Right lobe of liver (tissue), 6 donors: ENCODE measurements around the gene SLC38A1. TPM values are rescaled to one million over a fixed set of nuclear protein-coding genes. Genes with fewer than 3 reads are reported as not detected.

ENCODE experiments used
- ATAC-seq, 4 donors: fragments of 200-7000 bp; cut with Tn5 transposase; one replicate each; pipeline ENCODE4 v1.9.1; 2020; ENCODE audit warnings: mild to moderate bottlenecking in 4 of 4, moderate library complexity in 4 of 4
- DNase-seq, 3 donors: peaks; one replicate each; pipeline ENCODE4 v3.0.0-alpha.2; 2020
- H3K27ac ChIP-seq, 3 donors: fragments of 200-600 bp; one replicate each; pipeline ENCODE4 v1.8.0; 2022
- H3K27me3 ChIP-seq, 2 donors: fragments of 200-600 bp; one replicate each; pipeline ENCODE4 v1.8.0; 2022
- H3K36me3 ChIP-seq, 4 donors: fragments of 200-600 bp; sonication (generic) in 1 of 4; one replicate each; pipeline versions ENCODE4 v1.5.1 to v1.8.0; 2017 to 2022; ENCODE audit warnings: control low read depth in 1 of 4
- H3K4me1 ChIP-seq, 4 donors: fragments of 200-600 bp; sonication (generic) in 1 of 4; one replicate each; pipeline versions ENCODE4 v1.5.1 to v1.8.0; 2017 to 2022; ENCODE audit warnings: control low read depth in 1 of 4
- H3K4me3 ChIP-seq, 3 donors: fragments of 200-600 bp; one replicate each; pipeline ENCODE4 v1.8.0; 2022
- H3K9me3 ChIP-seq, 4 donors: fragments of 200-600 bp; sonication (generic) in 1 of 4; one replicate each; pipeline versions ENCODE4 v1.5.1 to v1.8.0; 2017 to 2022; ENCODE audit warnings: control low read depth in 1 of 4
- POLR2A ChIP-seq: fragments of 450-650 bp; IDR thresholded peaks from one replicate; pipeline ENCODE4 v1.6.1; 2017; ENCODE audit warnings: antibody characterized with exemption, mild to moderate bottlenecking
- WGBS: methylation state at CpG from one replicate; pipeline ENCODE4 v1.1.6; 2018; ENCODE audit warnings: low coverage, low lambda C conversion rate; ENCODE audit not compliant: insufficient coverage; ENCODE audit errors: missing lambda C conversion rate; 5-methylcytosine and 5-hydroxymethylcytosine counted together
- intact Hi-C, 2 donors: fragments of 100-400 bp; cut with DNase I; formaldehyde crosslinking; loops; one replicate each; pipeline versions ENCODE4 v1.11.2 to v1.14.1; 2022
- total RNA-seq, 6 experiments: library from RNA; depleted of rRNA in 2 of 6; stranded (reverse); fragments of >200 nt in 2 of 6; fragmentation: NEBNext Ultra II Directional in 3 of 6; extraction: Animal tissue kit (Norgen Biotek cat#: 25700) in 3 of 6; gene quantifications; one replicate each; pipeline versions ENCODE4 v1.1.0 to v1.2.4, GENCODE V29; 2016 to 2023
- TF ChIP-seq, protein P1 (sequence below), 4 donors: fragments of 200-600 bp in 3 of 4; fragments of 450-650 bp in 1 of 4; IDR thresholded peaks; one replicate each; pipeline versions ENCODE4 v1.5.1 to v1.8.0; 2016 to 2022; ENCODE audit warnings: antibody characterized with exemption in 4 of 4, mild to moderate bottlenecking in 2 of 4
- donor health status: DM: no; HTN: yes; CAD: no.
- donor health status: DM: no; HTN: no; CAD: no.
- donor health status: DM: no; HTN: no; CAD: no.
- donor health status: DM: no; HTN: yes; CAD: no.
- donor health status: DM: no; HTN: yes; CAD: no.

SLC38A1 gene
- total RNA-seq, 6 experiments from 2014 or later = 7.9 to 20.7 (median 12.2) TPM

GRCh38 chr12:46174061-46174662 is 94.7 kb downstream of the SLC38A1 start:
- WGBS = 54% methylated on average over 12 of the region's 12 CpGs
- H3K36me3 ChIP-seq = no peaks in the 10 kb centered on the region
- no peak for TF ChIP-seq POLR2A
- TF ChIP-seq, protein P1, sequence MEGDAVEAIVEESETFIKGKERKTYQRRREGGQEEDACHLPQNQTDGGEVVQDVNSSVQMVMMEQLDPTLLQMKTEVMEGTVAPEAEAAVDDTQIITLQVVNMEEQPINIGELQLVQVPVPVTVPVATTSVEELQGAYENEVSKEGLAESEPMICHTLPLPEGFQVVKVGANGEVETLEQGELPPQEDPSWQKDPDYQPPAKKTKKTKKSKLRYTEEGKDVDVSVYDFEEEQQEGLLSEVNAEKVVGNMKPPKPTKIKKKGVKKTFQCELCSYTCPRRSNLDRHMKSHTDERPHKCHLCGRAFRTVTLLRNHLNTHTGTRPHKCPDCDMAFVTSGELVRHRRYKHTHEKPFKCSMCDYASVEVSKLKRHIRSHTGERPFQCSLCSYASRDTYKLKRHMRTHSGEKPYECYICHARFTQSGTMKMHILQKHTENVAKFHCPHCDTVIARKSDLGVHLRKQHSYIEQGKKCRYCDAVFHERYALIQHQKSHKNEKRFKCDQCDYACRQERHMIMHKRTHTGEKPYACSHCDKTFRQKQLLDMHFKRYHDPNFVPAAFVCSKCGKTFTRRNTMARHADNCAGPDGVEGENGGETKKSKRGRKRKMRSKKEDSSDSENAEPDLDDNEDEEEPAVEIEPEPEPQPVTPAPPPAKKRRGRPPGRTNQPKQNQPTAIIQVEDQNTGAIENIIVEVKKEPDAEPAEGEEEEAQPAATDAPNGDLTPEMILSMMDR (IDR thresholded peaks at IDR 0.05) = no peak
- intact Hi-C loops = no loop called here
- no peak overlapping the region for H3K4me3 ChIP-seq
- no peaks in the 10 kb centered on the region for H3K9me3 ChIP-seq
- H3K4me1 ChIP-seq = no peaks in the 10 kb centered on the region
- no peak overlapping the region for H3K27ac ChIP-seq
- no peaks in the 10 kb centered on the region for H3K27me3 ChIP-seq
- DNase-seq = no peak
- ATAC-seq = no peak

DNA sequence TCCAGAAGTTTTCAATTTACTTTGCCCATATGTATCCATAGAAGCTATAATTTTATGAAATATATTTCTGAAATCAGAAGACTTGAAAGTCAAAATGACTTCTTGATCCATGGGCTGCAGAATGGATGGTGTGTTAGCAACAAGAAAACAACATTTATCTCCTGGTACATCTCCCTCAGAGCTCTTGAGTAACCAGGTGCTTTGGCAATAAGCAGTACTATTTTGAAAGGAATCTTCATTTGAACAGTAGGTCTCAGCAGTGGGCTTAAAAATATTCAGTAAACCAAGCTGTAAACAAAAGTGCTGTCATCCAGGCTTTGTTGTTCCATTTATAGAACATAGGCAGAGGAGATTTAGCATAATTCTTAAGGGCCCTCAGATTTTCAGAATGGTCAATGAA is 100.4 kb downstream of the SLC38A1 start:
- TF ChIP-seq POLR2A = no peak
- TF ChIP-seq, protein P1 (IDR thresholded peaks at IDR 0.05) = no peak
- Histone ChIP-seq H3K4me1 (no peaks in the 10 kb centered on the region), H3K36me3 (no peaks in the 10 kb centered on the region), H3K4me3 (no peak overlapping the region), H3K9me3 (no peaks in the 10 kb centered on the region), H3K27ac (no peak overlapping the region), H3K27me3 (no peaks in the 10 kb centered on the region)
- DNase-seq (no peak), ATAC-seq (no peak)
- intact Hi-C loops = no loop called here

DNA sequence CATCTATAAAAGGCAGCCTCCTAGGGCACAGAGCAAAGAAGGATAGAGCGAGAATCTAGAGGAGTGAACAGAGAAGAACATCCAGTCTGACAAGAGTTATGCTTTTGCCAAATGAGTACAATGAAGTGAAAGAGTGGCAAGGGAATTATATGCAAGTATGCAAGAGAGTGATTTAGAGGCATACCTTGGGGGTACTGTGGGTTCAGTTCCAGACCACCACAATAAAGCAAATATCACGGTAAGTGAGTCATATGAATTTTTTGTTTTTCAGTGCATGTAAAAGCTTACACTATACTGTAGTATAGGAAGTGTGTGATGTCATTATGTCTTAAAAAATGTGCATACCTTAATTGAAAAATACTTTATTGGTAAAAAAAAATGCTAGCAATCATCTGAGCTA is 101.4 kb downstream of the SLC38A1 start:
- DNase-seq (no peak), ATAC-seq (no peak)
- Histone ChIP-seq H3K27ac (no peak overlapping the region), H3K36me3 (no peaks in the 10 kb centered on the region), H3K4me1 (no peaks in the 10 kb centered on the region), H3K27me3 (no peaks in the 10 kb centered on the region), H3K9me3 (no peaks in the 10 kb centered on the region), H3K4me3 (no peak overlapping the region)
- TF ChIP-seq, protein P1 (IDR thresholded peaks at IDR 0.05) = no peak
- no peak for TF ChIP-seq POLR2A
- WGBS = 97% methylated on average over 2 of the region's 2 CpGs
- intact Hi-C loops = no loop called here

GRCh38 chr12:46165191-46165590 is 103.7 kb downstream of the SLC38A1 start:
- no peak for TF ChIP-seq POLR2A
- TF ChIP-seq, protein P1 (IDR thresholded peaks at IDR 0.05) = no peak
- H3K36me3 ChIP-seq = no peaks in the 10 kb centered on the region
- WGBS = 94% methylated on average over 2 of the region's 5 CpGs
- no peak overlapping the region for H3K4me3 ChIP-seq
- no peaks in the 10 kb centered on the region for H3K27me3 ChIP-seq
- intact Hi-C loops = no loop called here
- H3K27ac ChIP-seq = no peak overlapping the region
- no peaks in the 10 kb centered on the region for H3K4me1 ChIP-seq
- DNase-seq (no peak), ATAC-seq (no peak)
- H3K9me3 ChIP-seq = no peaks in the 10 kb centered on the region
